ENCODE results near the gene KIAA0586.

DNA sequence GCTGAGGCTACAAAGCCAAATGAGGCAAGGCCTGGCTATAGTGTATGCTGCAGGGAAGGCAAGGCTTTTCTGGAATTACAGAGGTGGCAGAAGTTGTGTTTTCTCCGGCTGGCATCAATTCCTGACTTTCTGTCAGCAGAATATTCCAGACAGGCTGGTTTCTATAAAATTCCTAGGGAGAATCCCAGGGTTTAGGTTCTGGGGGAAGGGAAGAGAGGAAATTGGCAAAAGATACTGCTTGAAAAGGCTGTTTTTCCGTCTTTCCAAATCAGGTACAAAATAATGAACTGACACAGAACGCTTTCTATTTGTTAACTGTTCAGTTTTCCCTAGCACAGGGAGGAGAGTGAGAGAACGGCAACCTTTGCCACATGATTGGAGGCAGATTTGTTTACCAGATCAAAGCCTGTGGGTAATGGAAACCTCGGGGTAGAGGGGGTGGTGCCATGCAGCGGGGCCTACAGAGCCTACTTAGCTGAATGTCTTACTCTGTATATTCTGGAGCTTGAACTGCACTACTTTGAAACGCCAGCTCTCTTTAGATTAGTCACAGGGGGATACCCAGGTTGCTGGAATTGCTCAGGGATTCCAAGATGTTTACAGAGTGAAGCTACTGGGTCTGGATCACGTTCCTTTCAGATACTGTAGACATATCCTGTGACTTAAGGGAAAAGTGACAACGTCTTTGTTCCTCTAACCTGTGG, 144.4 kb downstream of the KIAA0586 start:
- TF ChIP-seq POLR2A (IDR thresholded peaks at IDR 0.05), result no peak
- TF ChIP-seq, protein P1, sequence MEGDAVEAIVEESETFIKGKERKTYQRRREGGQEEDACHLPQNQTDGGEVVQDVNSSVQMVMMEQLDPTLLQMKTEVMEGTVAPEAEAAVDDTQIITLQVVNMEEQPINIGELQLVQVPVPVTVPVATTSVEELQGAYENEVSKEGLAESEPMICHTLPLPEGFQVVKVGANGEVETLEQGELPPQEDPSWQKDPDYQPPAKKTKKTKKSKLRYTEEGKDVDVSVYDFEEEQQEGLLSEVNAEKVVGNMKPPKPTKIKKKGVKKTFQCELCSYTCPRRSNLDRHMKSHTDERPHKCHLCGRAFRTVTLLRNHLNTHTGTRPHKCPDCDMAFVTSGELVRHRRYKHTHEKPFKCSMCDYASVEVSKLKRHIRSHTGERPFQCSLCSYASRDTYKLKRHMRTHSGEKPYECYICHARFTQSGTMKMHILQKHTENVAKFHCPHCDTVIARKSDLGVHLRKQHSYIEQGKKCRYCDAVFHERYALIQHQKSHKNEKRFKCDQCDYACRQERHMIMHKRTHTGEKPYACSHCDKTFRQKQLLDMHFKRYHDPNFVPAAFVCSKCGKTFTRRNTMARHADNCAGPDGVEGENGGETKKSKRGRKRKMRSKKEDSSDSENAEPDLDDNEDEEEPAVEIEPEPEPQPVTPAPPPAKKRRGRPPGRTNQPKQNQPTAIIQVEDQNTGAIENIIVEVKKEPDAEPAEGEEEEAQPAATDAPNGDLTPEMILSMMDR (IDR thresholded peaks at IDR 0.05), result no peak
